MM.1S (cell line): ENCODE measurements around the gene PHLDB2.

Source experiments
- DNase-seq: peaks from one replicate; pipeline ENCODE4 v3.0.0-alpha.2; 2015
- H2AFZ ChIP-seq: fragments of 300-600 bp; sonication (generic); 2 replicates; pipeline ENCODE4 v1.6.0; 2016; ENCODE audit warnings: antibody characterized with exemption, low read length
- H3F3A ChIP-seq: fragments of 300-600 bp; sonication (generic); 2 replicates; pipeline ENCODE4 v1.6.1; 2016; ENCODE audit warnings: mild to moderate bottlenecking, antibody characterized with exemption, low read length, moderate library complexity, mixed read lengths; ENCODE audit not compliant: insufficient read depth
- H3K27ac ChIP-seq: fragments of 300-600 bp; sonication (generic); 2 replicates; pipeline ENCODE4 v1.5.1; 2016; ENCODE audit warnings: mild to moderate bottlenecking, low read length
- H3K27me3 ChIP-seq: fragments of 300-600 bp; sonication (generic); replicated peaks from 2 replicates; pipeline ENCODE4 v1.6.0; 2016; ENCODE audit warnings: low read length; ENCODE audit not compliant: insufficient read depth
- H3K36me3 ChIP-seq: fragments of 300-600 bp; sonication (generic); replicated peaks from 2 replicates; pipeline ENCODE4 v1.6.1; 2016; ENCODE audit warnings: mild to moderate bottlenecking, low read length, mixed read lengths; ENCODE audit not compliant: insufficient read depth
- H3K4me1 ChIP-seq: fragments of 300-600 bp; sonication (generic); 2 replicates; pipeline ENCODE4 v1.6.1; 2016; ENCODE audit warnings: low read length, mixed read lengths
- H3K4me2 ChIP-seq: fragments of 300-600 bp; sonication (generic); 2 replicates; pipeline ENCODE4 v1.6.0; 2016; ENCODE audit warnings: low read depth, low read length
- H3K4me3 ChIP-seq: fragments of 300-600 bp; sonication (generic); 2 replicates; pipeline ENCODE4 v1.5.1; 2016; ENCODE audit warnings: low read length, mixed read lengths
- H3K79me2 ChIP-seq: fragments of 300-600 bp; sonication (generic); 2 replicates; pipeline ENCODE4 v1.6.1; 2016; ENCODE audit warnings: mixed run types, low read length, mixed read lengths
- H3K9ac ChIP-seq: fragments of 300-600 bp; sonication (generic); 2 replicates; pipeline ENCODE4 v1.6.1; 2016; ENCODE audit warnings: low read length, mixed read lengths
- H3K9me2 ChIP-seq: fragments of 300-600 bp; sonication (generic); replicated peaks from 2 replicates; pipeline ENCODE4 v1.6.1; 2016; ENCODE audit warnings: mild to moderate bottlenecking, low read length, mixed read lengths; ENCODE audit not compliant: insufficient read depth
- H3K9me3 ChIP-seq: fragments of 300-600 bp; sonication (generic); replicated peaks from 2 replicates; pipeline ENCODE4 v1.6.1; 2016; ENCODE audit warnings: mild to moderate bottlenecking, low read length, mixed read lengths; ENCODE audit not compliant: insufficient read depth
- H4K20me1 ChIP-seq: fragments of 300-600 bp; sonication (generic); 2 replicates; pipeline ENCODE4 v1.6.1; 2016; ENCODE audit warnings: mild to moderate bottlenecking, low read length, moderate library complexity, mixed read lengths; ENCODE audit not compliant: insufficient read depth
- CTCF ChIP-seq: fragments of 300-600 bp; sonication (generic); IDR thresholded peaks from 2 replicates; pipeline ENCODE4 v1.5.1; 2016; ENCODE audit warnings: antibody characterized with exemption, low read length, mixed read lengths
- EZH2 ChIP-seq: fragments of 300-600 bp; sonication (generic); optimal IDR thresholded peaks from 2 replicates; pipeline ENCODE3; 2017; ENCODE audit warnings: low read depth, mild to moderate bottlenecking, antibody characterized with exemption, low read length, mixed read lengths
- EZH2phosphoT487 ChIP-seq: fragments of 300-600 bp; sonication (generic); IDR thresholded peaks from 2 replicates; pipeline ENCODE4 v1.6.1; 2018; ENCODE audit warnings: antibody characterized with exemption, low read length

The PHLDB2 gene

GRCh38 chr3:111870620-111871019 is 11.6 kb downstream of the PHLDB2 start:
- Histone ChIP-seq H3K27ac (no peak overlapping the region), H2AFZ (no peak overlapping the region), H4K20me1 (no peaks in the 10 kb centered on the region), H3K9ac (no peak overlapping the region), H3K27me3 (no peaks in the 10 kb centered on the region), H3K9me3 (no peaks in the 10 kb centered on the region), H3K79me2 (no peaks in the 10 kb centered on the region), H3K4me1 (no peaks in the 10 kb centered on the region), H3F3A (no peaks in the 10 kb centered on the region), H3K4me3 (no peak overlapping the region), H3K36me3 (no peaks in the 10 kb centered on the region), H3K9me2 (no peaks in the 10 kb centered on the region), H3K4me2 (no peak overlapping the region)
- TF ChIP-seq EZH2, result no peak
- TF ChIP-seq CTCF, result no peak
- TF ChIP-seq EZH2phosphoT487, result no peak
- DNase-seq, result no peak

- Histone ChIP-seq H3K4me2 (no peak overlapping the region), H3F3A (no peaks in the 10 kb centered on the region), H3K27ac (no peak overlapping the region), H3K27me3 (no peaks in the 10 kb centered on the region), H3K4me1 (no peaks in the 10 kb centered on the region), H3K79me2 (no peaks in the 10 kb centered on the region), H3K9me3 (no peaks in the 10 kb centered on the region), H3K9ac (no peak overlapping the region), H4K20me1 (no peaks in the 10 kb centered on the region), H3K36me3 (no peaks in the 10 kb centered on the region), H3K4me3 (no peak overlapping the region), H2AFZ (no peak overlapping the region), H3K9me2 (no peaks in the 10 kb centered on the region)
- TF ChIP-seq CTCF, result no peak
- TF ChIP-seq EZH2, result no peak
- no peak for TF ChIP-seq EZH2phosphoT487
- no peak for DNase-seq
These were observed 13.0 kb downstream of the PHLDB2 start for GRCh38 chr3:111871809-111872623.

GRCh38 chr3:111872979-111873378 is 13.9 kb downstream of the PHLDB2 start:
- no peak overlapping the region for H3K9ac ChIP-seq
- no peaks in the 10 kb centered on the region for H3K4me1 ChIP-seq
- no peaks in the 10 kb centered on the region for H3F3A ChIP-seq
- no peak overlapping the region for H2AFZ ChIP-seq
- H3K79me2 ChIP-seq, result no peaks in the 10 kb centered on the region
- no peaks in the 10 kb centered on the region for H3K36me3 ChIP-seq
- no peaks in the 10 kb centered on the region for H3K9me2 ChIP-seq
- no peaks in the 10 kb centered on the region for H4K20me1 ChIP-seq
- no peaks in the 10 kb centered on the region for H3K27me3 ChIP-seq
- TF ChIP-seq CTCF (no peak), EZH2phosphoT487 (no peak), EZH2 (no peak)
- H3K4me2 ChIP-seq, result no peak overlapping the region
- H3K27ac ChIP-seq, result no peak overlapping the region
- no peak for DNase-seq
- no peaks in the 10 kb centered on the region for H3K9me3 ChIP-seq
- H3K4me3 ChIP-seq, result no peak overlapping the region
